ENCODE measurements around the gene PGM5. TPM values are rescaled to one million over a fixed set of nuclear protein-coding genes. Genes with fewer than 3 reads are reported as not detected.
"Not testable (repeated sequence)": the region's sequence is repeated elsewhere in the genome, so short reads cannot be mapped to it uniquely, and the experiment has no call there.

Gene PGM5
- total RNA-seq, 1 experiment from 2014 or later: 0.57 TPM

DNA sequence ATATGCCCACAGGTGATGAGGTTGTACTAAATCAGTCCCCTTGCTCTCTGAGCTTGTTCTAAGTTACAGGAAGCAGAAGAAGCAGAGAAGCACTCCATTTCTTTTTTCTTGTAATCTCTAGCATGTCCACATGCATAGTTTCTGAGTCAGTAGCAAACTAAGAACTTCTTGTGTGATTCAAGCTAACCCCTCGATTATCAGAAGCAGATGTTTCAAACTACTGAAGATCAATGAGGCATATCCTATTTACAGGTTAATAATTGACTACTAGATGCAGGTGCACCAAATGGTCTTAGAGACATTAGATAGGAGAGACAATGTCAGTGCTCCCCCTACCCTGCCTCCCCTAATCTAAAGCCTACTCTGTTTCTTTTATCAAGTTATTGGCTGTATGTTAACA is 21.3 kb downstream of the PGM5 start:
- DNase-seq (ENCODE audit: low read depth): not testable (repeated sequence)

GRCh38 chr9:68383894-68384293 is 27.5 kb downstream of the PGM5 start:
- DNase-seq (ENCODE audit: low read depth): not testable (repeated sequence)

- not testable (repeated sequence) for DNase-seq (ENCODE audit: low read depth)
These were observed 33.1 kb downstream of the PGM5 start for GRCh38 chr9:68389558-68389957.

DNA sequence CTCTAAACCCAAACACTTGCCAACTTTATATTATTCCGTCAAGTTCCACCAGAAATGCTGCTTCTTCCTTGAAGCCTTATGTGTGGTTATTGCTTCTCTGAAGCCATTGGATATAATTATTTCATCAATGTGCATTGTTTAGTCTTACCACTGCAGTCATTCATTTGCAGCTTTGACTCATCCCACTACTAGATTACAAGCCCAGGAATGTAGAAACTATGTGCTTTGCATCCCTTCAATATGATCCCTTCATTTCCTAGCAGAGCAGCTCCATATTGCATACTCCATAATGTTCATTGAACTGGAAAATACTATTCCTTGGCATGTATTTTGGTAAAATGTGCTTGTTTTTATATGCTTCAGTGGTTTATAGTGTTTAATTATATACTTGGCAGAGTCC is 34.3 kb downstream of the PGM5 start:
- DNase-seq (ENCODE audit: low read depth): not testable (repeated sequence)

- not testable (repeated sequence) for DNase-seq (ENCODE audit: low read depth)
These were observed 40.1 kb downstream of the PGM5 start for GRCh38 chr9:68396411-68397094.

DNA sequence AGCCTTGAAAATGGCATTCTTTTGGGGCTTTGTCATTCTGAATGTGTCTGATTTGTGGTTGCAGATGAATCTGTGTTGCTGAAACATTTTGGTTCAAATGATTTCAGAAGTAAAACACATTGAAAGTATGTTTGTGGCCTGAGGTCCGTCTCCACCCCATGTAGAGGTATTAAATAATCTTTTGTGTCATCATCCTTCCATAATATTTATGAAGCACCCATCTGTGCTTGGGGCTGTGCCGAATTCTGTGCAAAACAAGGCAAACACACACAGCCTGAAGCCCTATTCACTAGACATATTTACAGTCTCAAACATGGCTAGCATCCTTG is 40.6 kb downstream of the PGM5 start:
- DNase-seq (ENCODE audit: low read depth): peak; percentile 38

GRCh38 chr9:68397796-68398195 is 41.4 kb downstream of the PGM5 start:
- DNase-seq (ENCODE audit: low read depth): not testable (repeated sequence)

DNA sequence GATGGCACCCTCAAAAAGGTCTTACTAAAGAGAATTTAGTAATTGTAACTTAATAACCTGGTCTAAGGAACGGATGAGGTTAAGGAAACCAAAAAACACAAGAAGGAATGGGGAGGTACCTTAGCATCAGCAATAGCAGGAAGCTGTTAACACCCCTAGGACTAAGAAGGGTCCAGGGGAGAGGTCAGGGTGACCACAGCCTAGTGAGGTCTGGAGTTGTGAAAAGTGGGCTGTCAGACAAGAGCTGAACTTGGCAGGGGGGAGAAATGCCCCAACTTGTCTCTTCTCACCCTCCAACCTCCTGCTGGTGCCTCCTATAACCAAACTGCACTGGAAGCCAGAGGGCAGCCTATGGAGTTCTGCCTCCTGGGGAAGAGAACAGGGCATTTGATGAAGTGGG is 41.9 kb downstream of the PGM5 start:
- DNase-seq (ENCODE audit: low read depth): not testable (repeated sequence)

DNA sequence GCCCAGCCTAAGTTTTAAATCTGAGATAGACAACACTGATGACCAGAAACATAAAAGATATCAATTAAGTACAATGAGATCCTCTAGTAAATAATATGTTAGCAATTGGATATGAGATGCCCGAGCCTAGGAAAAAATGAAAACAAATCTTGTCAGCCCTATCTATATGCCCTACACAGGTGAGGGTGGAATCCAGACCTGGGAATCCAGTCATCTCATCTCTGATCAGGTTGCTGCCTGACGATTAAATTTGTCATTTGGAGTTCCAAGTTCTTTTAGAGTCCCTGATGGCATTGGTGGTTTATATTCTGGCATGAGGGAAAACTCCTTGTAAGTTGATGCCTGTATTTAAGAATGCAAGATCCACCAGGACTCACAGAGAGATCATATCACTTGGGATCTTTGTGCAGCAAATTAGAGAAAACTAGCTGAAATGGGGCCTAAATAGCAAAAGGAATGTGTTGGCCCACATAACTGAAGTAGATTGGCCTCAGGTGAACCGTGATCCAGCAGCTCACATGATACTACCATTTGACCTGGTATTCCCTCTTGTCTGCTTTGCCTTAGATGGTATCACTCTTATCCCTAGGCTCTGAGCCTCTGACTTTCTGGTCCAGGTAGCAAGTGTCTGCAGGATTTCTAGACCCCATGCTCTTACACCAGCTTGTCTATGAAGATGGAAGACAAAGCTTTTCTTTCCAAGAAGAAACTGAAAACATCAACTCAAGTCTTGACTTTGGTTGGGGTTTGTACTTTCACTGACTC is 48.2 kb downstream of the PGM5 start:
- DNase-seq (ENCODE audit: low read depth): not testable (repeated sequence)

- not testable (repeated sequence) for DNase-seq (ENCODE audit: low read depth)
These were observed 55.5 kb downstream of the PGM5 start for GRCh38 chr9:68411865-68412264.

GRCh38 chr9:68412754-68413153 is 56.3 kb downstream of the PGM5 start:
- not testable (repeated sequence) for DNase-seq (ENCODE audit: low read depth)

- DNase-seq (ENCODE audit: low read depth): not testable (repeated sequence)
These were observed 58.7 kb downstream of the PGM5 start for GRCh38 chr9:68415065-68415464.

DNA sequence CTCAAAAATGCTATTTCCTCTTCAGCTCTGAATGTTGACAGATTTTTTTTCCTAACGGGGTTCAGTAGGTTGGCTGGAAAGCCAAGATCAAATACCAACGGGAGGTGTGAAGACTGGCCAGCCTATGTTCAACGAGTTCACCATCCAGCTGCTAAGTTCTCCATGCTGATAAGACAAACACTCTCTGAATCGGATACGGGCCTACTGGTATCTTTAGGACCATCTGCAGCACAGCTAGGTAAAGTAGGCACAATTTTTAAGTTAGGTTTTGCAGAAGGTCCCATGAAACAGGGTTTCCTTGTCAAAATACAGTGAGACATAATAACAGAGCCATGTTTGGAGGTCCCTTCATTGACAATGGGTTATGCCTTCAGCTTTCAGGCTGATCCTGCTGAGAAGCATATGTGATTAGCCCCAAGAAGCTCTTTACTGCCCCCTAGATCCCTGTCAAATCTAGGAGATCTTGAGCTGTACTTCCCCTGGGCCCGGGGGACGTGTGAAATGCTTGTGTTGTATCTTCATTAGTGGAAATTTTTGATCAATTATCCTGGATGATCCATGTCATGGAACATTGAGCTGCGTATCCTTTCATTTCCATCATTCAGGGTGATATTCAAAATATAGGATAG is 60.6 kb downstream of the PGM5 start:
- DNase-seq (ENCODE audit: low read depth): peak; percentile 18

DNA sequence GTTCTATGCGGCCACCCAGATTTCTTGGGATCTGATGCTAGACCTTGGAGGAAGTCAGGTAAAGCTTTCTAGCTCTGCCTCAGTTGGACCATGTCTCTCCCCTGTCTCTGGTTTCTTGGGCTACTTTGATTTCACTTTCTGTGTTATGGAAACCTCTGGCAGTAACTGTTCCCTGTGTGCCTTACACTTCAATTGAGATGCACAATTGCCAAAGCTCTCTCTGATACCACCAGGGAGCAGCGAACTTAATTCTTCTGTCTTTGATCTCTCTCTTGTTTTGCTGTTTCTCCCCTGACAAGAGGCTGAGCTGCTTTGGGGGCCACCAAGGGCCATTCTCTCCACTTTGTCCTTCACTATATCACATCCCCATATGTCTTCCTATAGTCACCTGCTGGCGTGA is 61.4 kb downstream of the PGM5 start:
- no peak for DNase-seq (ENCODE audit: low read depth)

DNA sequence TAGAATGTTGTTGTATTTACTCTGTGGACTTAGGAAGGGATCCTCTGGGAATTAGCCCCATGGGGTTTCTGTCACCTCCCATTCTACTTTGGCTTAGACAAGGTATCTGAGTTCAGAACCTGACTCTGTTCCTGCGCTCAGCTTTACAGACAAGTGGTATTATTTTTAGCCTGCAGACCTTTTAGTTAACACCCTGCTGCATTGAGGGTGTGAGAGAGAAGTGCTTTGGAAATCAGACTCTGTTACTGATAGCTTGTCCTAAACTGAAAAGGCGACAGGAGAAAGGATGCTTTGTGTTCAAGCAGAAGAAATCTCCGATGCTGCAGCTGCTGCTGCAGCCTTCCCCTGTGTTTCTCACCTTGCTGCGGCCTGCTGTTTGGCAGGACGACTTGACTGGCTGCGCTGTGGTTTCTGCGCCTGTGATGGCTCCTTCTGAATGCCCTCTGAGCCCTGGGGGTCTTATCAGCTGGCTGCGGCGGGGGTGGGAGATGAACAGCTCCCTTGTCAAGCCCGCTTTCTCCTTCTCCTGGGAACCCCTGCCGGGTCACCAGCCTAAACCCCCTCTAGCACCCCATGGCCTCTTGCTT is 61.9 kb downstream of the PGM5 start:
- no peak for DNase-seq (ENCODE audit: low read depth)

DNA sequence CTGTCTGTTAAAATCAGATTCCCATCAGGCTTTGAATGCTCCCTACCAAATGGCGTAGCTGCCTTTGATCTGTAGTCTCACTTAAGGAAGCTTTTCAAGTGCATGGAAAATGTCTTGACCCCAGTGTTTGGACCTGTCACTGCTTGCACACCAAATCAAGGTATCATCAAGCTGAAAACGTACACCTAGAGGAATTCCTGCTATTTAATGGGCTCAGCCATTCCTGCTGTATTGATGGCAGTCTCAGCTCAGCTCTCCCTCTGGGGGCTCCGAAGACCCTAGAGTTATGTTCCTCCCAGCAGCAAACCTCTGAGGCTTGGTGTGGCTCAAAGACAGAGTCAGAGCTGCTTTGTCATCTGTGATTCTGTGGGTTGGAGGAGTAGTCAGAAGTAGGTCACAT is 63.5 kb downstream of the PGM5 start:
- no peak for DNase-seq (ENCODE audit: low read depth)

GRCh38 chr9:68426755-68427154 is 70.3 kb downstream of the PGM5 start:
- no peak for DNase-seq (ENCODE audit: low read depth)

- no peak for DNase-seq (ENCODE audit: low read depth)
These were observed 71.0 kb downstream of the PGM5 start for GRCh38 chr9:68427216-68427977.

DNA sequence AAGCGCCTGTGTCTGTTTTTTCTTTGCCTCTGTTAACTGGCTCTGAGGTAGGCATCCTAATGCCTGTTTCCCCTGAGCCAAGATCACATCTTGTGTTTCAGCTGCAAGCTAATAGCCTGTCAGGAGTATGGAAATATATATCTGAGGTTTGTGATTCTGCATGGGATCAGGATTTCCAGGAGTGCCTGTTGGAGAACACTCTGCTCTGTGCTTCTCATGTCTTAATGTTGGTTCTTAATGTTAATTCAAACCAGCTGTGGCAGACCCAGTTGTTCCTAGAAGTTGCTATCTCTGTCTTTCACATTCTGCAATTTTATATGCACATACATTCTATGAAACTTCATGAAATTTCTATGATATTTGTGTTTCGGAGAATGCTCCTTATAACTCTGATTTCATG is 72.1 kb downstream of the PGM5 start:
- no peak for DNase-seq (ENCODE audit: low read depth)

DNA sequence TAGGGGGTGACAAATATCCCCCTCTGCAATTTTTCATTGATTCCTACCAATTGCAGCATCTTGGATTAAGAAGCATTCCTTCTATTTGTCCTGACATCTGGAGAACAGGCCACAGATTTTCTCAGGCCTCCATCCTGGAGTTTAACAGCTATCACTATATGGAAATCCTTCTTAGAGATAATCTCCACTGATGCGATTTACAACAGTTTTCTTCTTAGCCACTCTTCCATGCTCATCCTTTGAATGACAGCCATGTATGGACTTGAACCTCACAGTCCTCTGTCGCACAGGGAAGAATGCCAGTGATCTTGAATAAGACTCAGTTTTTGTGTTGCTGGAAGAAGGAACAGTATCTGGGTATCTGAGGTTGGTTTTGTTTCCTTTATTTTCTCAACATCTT is 73.2 kb downstream of the PGM5 start:
- no peak for DNase-seq (ENCODE audit: low read depth)

DNA sequence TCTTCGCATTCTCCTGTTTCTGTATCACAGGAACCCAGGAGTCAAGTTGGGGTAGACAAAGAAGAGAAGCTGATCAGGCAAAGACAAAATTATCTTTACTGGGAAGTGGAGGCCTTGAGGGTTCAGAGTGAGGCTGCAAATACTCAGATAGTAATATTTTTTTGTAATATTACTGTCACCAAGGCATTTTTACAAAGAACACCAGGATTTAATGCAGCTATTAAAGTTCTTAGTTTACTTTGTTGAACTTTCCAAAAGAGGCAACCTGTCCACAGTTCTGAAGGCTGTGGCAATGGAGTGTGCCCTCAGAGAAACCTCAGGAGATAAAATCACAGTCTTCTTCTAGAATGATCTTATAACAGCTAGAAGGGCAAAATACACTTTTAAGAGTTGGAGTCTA is 74.9 kb downstream of the PGM5 start:
- no peak for DNase-seq (ENCODE audit: low read depth)

Data from Daoy (cell line).